H9 (cell line): ENCODE measurements around the gene GSTA5. TPM values are rescaled to one million over a fixed set of nuclear protein-coding genes. Genes with fewer than 3 reads are reported as not detected.

ENCODE experiments used
- DNase-seq: peaks from one replicate; pipeline ENCODE4 v3.0.0-alpha.2; 2017
- H2AFZ ChIP-seq: one replicate; pipeline ENCODE4 v1.6.1; 2013; ENCODE audit warnings: mild to moderate bottlenecking, low read length, control low read depth, moderate library complexity
- H2AK5ac ChIP-seq: 2 replicates; pipeline ENCODE4 v1.6.1; 2013; ENCODE audit warnings: low read length, control low read depth, mixed read lengths; ENCODE audit not compliant: insufficient read length
- H2BK120ac ChIP-seq: one replicate; pipeline ENCODE4 v1.6.1; 2013; ENCODE audit warnings: low read depth, mild to moderate bottlenecking, low read length, control low read depth, inconsistent platforms; ENCODE audit not compliant: poor library complexity, severe bottlenecking
- H2BK12ac ChIP-seq: 2 replicates; pipeline ENCODE4 v1.6.1; 2013; ENCODE audit warnings: low read length, control low read depth, mixed read lengths, low read depth; ENCODE audit not compliant: insufficient read length
- H2BK15ac ChIP-seq: 2 replicates; pipeline ENCODE4 v1.6.1; 2013; ENCODE audit warnings: low read depth, low read length, control low read depth
- H2BK20ac ChIP-seq: one replicate; pipeline ENCODE4 v1.6.1; 2013; ENCODE audit warnings: low read depth, mild to moderate bottlenecking, low read length, control low read depth, inconsistent platforms; ENCODE audit not compliant: poor library complexity, severe bottlenecking
- H2BK5ac ChIP-seq: 2 replicates; pipeline ENCODE4 v1.6.1; 2013; ENCODE audit warnings: low read length, control low read depth, mixed read lengths; ENCODE audit not compliant: insufficient read length
- H3K14ac ChIP-seq: 2 replicates; pipeline ENCODE4 v1.6.1; 2013; ENCODE audit warnings: low read length, control low read depth; ENCODE audit not compliant: insufficient read depth
- H3K18ac ChIP-seq: 2 replicates; pipeline ENCODE4 v1.6.1; 2013; ENCODE audit warnings: low read depth, mild to moderate bottlenecking, mixed read lengths, low read length, control low read depth; ENCODE audit not compliant: insufficient read length
- H3K23ac ChIP-seq: 2 replicates; pipeline ENCODE4 v1.6.1; 2013; ENCODE audit warnings: low read length, control low read depth, mixed read lengths, low read depth; ENCODE audit not compliant: insufficient read length
- H3K23me2 ChIP-seq: 2 replicates; pipeline ENCODE4 v1.6.1; 2013; ENCODE audit warnings: low read depth, mild to moderate bottlenecking, mixed read lengths, low read length, control low read depth; ENCODE audit not compliant: insufficient read length, poor library complexity, severe bottlenecking
- H3K27ac ChIP-seq: 2 replicates; pipeline ENCODE4 v1.5.1; 2013; ENCODE audit warnings: low read length, control low read depth, mixed read lengths, low read depth; ENCODE audit not compliant: insufficient read length
- H3K27me3 ChIP-seq: 2 replicates; pipeline ENCODE4 v1.6.1; 2013; ENCODE audit warnings: low read length, control low read depth, inconsistent platforms; ENCODE audit not compliant: insufficient read depth
- H3K4ac ChIP-seq: 2 replicates; pipeline ENCODE4 v1.6.1; 2013; ENCODE audit warnings: low read depth, mild to moderate bottlenecking, control low read depth, inconsistent platforms, low read length, moderate library complexity
- H3K4me1 ChIP-seq: 2 replicates; pipeline ENCODE4 v1.6.1; 2013; ENCODE audit warnings: low read length, control low read depth, inconsistent platforms; ENCODE audit not compliant: insufficient read depth
- H3K4me2 ChIP-seq: 2 replicates; pipeline ENCODE4 v1.6.1; 2013; ENCODE audit warnings: low read length, control low read depth, mixed read lengths; ENCODE audit not compliant: insufficient read length, insufficient read depth
- H3K56ac ChIP-seq: 2 replicates; pipeline ENCODE4 v1.6.1; 2013; ENCODE audit warnings: low read depth, mild to moderate bottlenecking, mixed read lengths, low read length, control low read depth; ENCODE audit not compliant: insufficient read length
- H3K79me1 ChIP-seq: 2 replicates; pipeline ENCODE4 v1.6.1; 2013; ENCODE audit warnings: low read depth, mild to moderate bottlenecking, moderate library complexity, low read length, control low read depth, inconsistent platforms; ENCODE audit not compliant: insufficient read depth, poor library complexity, severe bottlenecking
- H3K79me2 ChIP-seq: 2 replicates; pipeline ENCODE4 v1.6.1; 2013; ENCODE audit warnings: low read length, control low read depth, inconsistent platforms; ENCODE audit not compliant: insufficient read depth
- H3K9ac ChIP-seq: 2 replicates; pipeline ENCODE4 v1.6.1; 2013; ENCODE audit warnings: low read length, control low read depth, mixed read lengths; ENCODE audit not compliant: insufficient read length; ENCODE audit errors: extremely low read depth
- H3K9me3 ChIP-seq: one replicate; pipeline ENCODE4 v1.6.1; 2013; ENCODE audit warnings: low read depth, low read length, inconsistent platforms; ENCODE audit not compliant: control insufficient read depth
- H3T11ph ChIP-seq: one replicate; pipeline ENCODE4 v1.6.1; 2013; ENCODE audit warnings: mild to moderate bottlenecking, low read length, control low read depth, inconsistent platforms
- H4K20me1 ChIP-seq: one replicate; pipeline ENCODE4 v1.6.1; 2013; ENCODE audit not compliant: control insufficient read depth, insufficient read length, insufficient read depth
- H4K5ac ChIP-seq: 2 replicates; pipeline ENCODE4 v1.6.1; 2013; ENCODE audit warnings: low read depth, mild to moderate bottlenecking, mixed read lengths, low read length, control low read depth; ENCODE audit not compliant: insufficient read length
- H4K8ac ChIP-seq: replicated peaks from 2 replicates; pipeline ENCODE4 v1.6.1; 2013; ENCODE audit warnings: low read length, control low read depth, mixed read lengths, low read depth; ENCODE audit not compliant: insufficient read length
- H4K91ac ChIP-seq: 2 replicates; pipeline ENCODE4 v1.6.1; 2013; ENCODE audit warnings: low read depth, mild to moderate bottlenecking, moderate library complexity, mixed read lengths, low read length, control low read depth; ENCODE audit not compliant: insufficient read length
- H3K27ac Mint-ChIP-seq, 3 experiments: 2 replicates in 2 of 3; 3 replicates in 1 of 3; pipeline ENCODE4 v1.8.0; 2020 to 2021; ENCODE audit warnings: mixed read lengths in 3 of 3, mild to moderate bottlenecking in 1 of 3, moderate library complexity in 1 of 3
- H3K27me3 Mint-ChIP-seq: 2 replicates; pipeline ENCODE4 v1.8.0; 2021; ENCODE audit warnings: low read depth, mild to moderate bottlenecking, moderate library complexity, mixed read lengths
- H3K36me3 Mint-ChIP-seq, 3 experiments: 2 replicates in 2 of 3; 3 replicates in 1 of 3; pipeline ENCODE4 v1.8.0; 2020 to 2021; ENCODE audit warnings: low read depth in 3 of 3, mixed read lengths in 3 of 3; ENCODE audit not compliant: insufficient read depth in 1 of 3
- H3K4me1 Mint-ChIP-seq, 2 experiments: 2 replicates each; pipeline ENCODE4 v1.8.0; 2020; ENCODE audit warnings: mixed read lengths in 2 of 2
- H3K4me3 Mint-ChIP-seq, 2 experiments: 2 replicates in 1 of 2; 3 replicates in 1 of 2; pipeline ENCODE4 v1.8.0; 2020 to 2021; ENCODE audit warnings: mild to moderate bottlenecking in 2 of 2, mixed read lengths in 2 of 2, moderate library complexity in 1 of 2
- H3K9me3 Mint-ChIP-seq, 2 experiments: 2 replicates in 1 of 2; 3 replicates in 1 of 2; pipeline ENCODE4 v1.8.0; 2020; ENCODE audit warnings: mild to moderate bottlenecking in 2 of 2, mixed read lengths in 2 of 2, moderate library complexity in 1 of 2
- WGBS: extraction: QIAGEN DNeasy Blood & Tissue Kit; methylation state at CpG from one replicate; pipeline ENCODE4 v1.1.7; 2013; ENCODE audit warnings: missing lambda C conversion rate, low lambda C conversion rate, mixed read lengths; ENCODE audit not compliant: insufficient read length; ENCODE audit errors: extremely low coverage; 5-methylcytosine and 5-hydroxymethylcytosine counted together
- total RNA-seq: library from RNA; stranded (reverse); gene quantifications from 2 replicates; pipeline ENCODE4 v1.2.1, GENCODE V29; 2021
- TF ChIP-seq, protein P1 (sequence below): fragments of 200-600 bp; sonication (generic); conservative IDR thresholded peaks from 3 replicates; pipeline ENCODE4 v1.8.0; 2021; ENCODE audit warnings: antibody characterized with exemption, mild to moderate bottlenecking

GSTA5 gene
- total RNA-seq, 1 experiment from 2014 or later = not detected

DNA sequence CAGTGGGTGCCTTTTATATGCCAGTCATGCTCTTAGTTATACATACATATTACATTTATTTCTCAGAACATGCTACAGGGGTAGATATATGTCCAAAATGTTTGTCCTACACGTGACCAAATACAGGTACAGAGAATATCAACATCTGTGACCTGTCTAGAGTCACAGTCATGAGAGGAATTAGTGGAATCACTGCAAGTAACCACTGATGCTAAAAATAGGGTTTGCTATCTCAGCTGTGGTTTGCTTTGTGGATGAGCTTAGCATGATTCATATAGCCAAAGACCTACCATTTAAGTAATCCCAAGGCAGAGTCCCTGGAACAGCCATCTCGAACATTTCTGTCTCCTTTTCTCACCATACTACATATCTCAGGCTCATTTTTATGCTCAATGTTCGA lies 36.6 kb upstream of the GSTA5 start:
- no peak overlapping the region for H2BK120ac ChIP-seq
- no CpG with 5 or more reads among the region's 3 CpGs for WGBS
- H3K4me2 ChIP-seq = no peak overlapping the region
- H3K23ac ChIP-seq = no peak overlapping the region
- H3K4me1 ChIP-seq = no peaks in the 10 kb centered on the region
- no peak overlapping the region for H3K56ac ChIP-seq
- no peaks in the 10 kb centered on the region for H3K9me3 ChIP-seq
- DNase-seq = no peak
- no peaks in the 10 kb centered on the region for H3K9me3 Mint-ChIP-seq
- H3K79me1 ChIP-seq = no peaks in the 10 kb centered on the region
- H4K20me1 ChIP-seq = no peaks in the 10 kb centered on the region
- H3K4me1 Mint-ChIP-seq = peaks cover 7 to 9% of the 10 kb centered on the region in 2 experiments
- H3K9ac ChIP-seq = no peak overlapping the region
- H2AFZ ChIP-seq = no peak overlapping the region
- no peak overlapping the region for H3K4ac ChIP-seq
- no peak overlapping the region for H3T11ph ChIP-seq
- no peaks in the 10 kb centered on the region for H3K79me2 ChIP-seq
- peaks cover 2% of the 10 kb centered on the region; the same call in 1 of the 2 replicates for H3K27me3 Mint-ChIP-seq
- H3K18ac ChIP-seq = no peak overlapping the region
- no peak overlapping the region for H2BK12ac ChIP-seq
- no peak overlapping the region for H3K27ac ChIP-seq
- H3K27me3 ChIP-seq = no peaks in the 10 kb centered on the region
- H2BK15ac ChIP-seq = no peak overlapping the region
- H3K23me2 ChIP-seq = peaks cover 1% of the 10 kb centered on the region
- no peaks in the 10 kb centered on the region for H3K36me3 Mint-ChIP-seq
- no peak overlapping the region for H4K5ac ChIP-seq
- H2BK5ac ChIP-seq = no peak overlapping the region
- no peak overlapping the region for H4K8ac ChIP-seq
- H2BK20ac ChIP-seq = no peak overlapping the region
- TF ChIP-seq, protein P1, sequence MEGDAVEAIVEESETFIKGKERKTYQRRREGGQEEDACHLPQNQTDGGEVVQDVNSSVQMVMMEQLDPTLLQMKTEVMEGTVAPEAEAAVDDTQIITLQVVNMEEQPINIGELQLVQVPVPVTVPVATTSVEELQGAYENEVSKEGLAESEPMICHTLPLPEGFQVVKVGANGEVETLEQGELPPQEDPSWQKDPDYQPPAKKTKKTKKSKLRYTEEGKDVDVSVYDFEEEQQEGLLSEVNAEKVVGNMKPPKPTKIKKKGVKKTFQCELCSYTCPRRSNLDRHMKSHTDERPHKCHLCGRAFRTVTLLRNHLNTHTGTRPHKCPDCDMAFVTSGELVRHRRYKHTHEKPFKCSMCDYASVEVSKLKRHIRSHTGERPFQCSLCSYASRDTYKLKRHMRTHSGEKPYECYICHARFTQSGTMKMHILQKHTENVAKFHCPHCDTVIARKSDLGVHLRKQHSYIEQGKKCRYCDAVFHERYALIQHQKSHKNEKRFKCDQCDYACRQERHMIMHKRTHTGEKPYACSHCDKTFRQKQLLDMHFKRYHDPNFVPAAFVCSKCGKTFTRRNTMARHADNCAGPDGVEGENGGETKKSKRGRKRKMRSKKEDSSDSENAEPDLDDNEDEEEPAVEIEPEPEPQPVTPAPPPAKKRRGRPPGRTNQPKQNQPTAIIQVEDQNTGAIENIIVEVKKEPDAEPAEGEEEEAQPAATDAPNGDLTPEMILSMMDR = no peak
- no peak overlapping the region for H3K14ac ChIP-seq
- no peak overlapping the region for H2AK5ac ChIP-seq
- H4K91ac ChIP-seq = no peak overlapping the region
- no peak overlapping the region for H3K27ac Mint-ChIP-seq
- H3K4me3 Mint-ChIP-seq = no peak overlapping the region
